ENCODE measurements around the gene ADGRG6. TPM values are rescaled to one million over a fixed set of nuclear protein-coding genes. Genes with fewer than 3 reads are reported as not detected.
A peak's percentile ranks its signal among the peaks of the same experiment; 100 is the strongest.

ADGRG6 gene
- total RNA-seq, 1 experiment from 2014 or later = 98.7 TPM

- H3K36me3 ChIP-seq (ENCODE audit: control insufficient read depth, insufficient read depth, low read length) = no peaks in the 10 kb centered on the region
- peak overlapping the region; percentile 50 for H3K27ac Mint-ChIP-seq (ENCODE audit: unreplicated experiment)
- H3K9me3 Mint-ChIP-seq (ENCODE audit: unreplicated experiment) = no peaks in the 10 kb centered on the region
- BruUV-seq (replicated peaks) = no TSS peak
- no peaks in the 10 kb centered on the region for H3K9me3 ChIP-seq
- TF ChIP-seq CTCF (IDR thresholded peaks at IDR 0.05; ENCODE audit: insufficient read depth in 1 of 2, low read depth in 1 of 2, low read length in 1 of 2, severe bottlenecking in 1 of 2, unreplicated experiment in 1 of 2) = no peak
- H3K27me3 ChIP-seq (replicated peaks; ENCODE audit: control insufficient read depth, insufficient read depth, low read length) = no peaks in the 10 kb centered on the region
- H3K4me1 Mint-ChIP-seq (ENCODE audit: low read depth, unreplicated experiment) = peaks cover 66% of the 10 kb centered on the region
- peaks cover 40% of the 10 kb centered on the region for H3K36me3 Mint-ChIP-seq (ENCODE audit: insufficient read depth, unreplicated experiment)
- DNase-seq = peak; percentile 72 to 88
- no peak overlapping the region for H3K4me3 ChIP-seq (ENCODE audit: low read depth, low read length)
- intact Hi-C loops (cut with micrococcal nuclease; ENCODE audit: unreplicated experiment) = no loop called here
- ChIA-PET POLR2A (no interaction called here), CTCF (no interaction called here)
- no peaks in the 10 kb centered on the region for H3K27me3 Mint-ChIP-seq (ENCODE audit: insufficient read depth, unreplicated experiment)
- peak overlapping the region; percentile 45 for H3K4me3 Mint-ChIP-seq (ENCODE audit: unreplicated experiment)
- peaks cover 79% of the 10 kb centered on the region for H3K4me1 ChIP-seq
Measured at GRCh38 chr6:142376800-142377496, 75.1 kb downstream of the ADGRG6 start.

- Mint-ChIP-seq H3K9me3 (ENCODE audit: unreplicated experiment) (no peaks in the 10 kb centered on the region), H3K27me3 (ENCODE audit: insufficient read depth, unreplicated experiment) (no peaks in the 10 kb centered on the region), H3K27ac (ENCODE audit: unreplicated experiment) (peak overlapping the region; percentile 50), H3K36me3 (ENCODE audit: insufficient read depth, unreplicated experiment) (peaks cover 39% of the 10 kb centered on the region), H3K4me3 (ENCODE audit: unreplicated experiment) (peak overlapping the region; percentile 45), H3K4me1 (ENCODE audit: low read depth, unreplicated experiment) (peaks cover 61% of the 10 kb centered on the region)
- no peaks in the 10 kb centered on the region for H3K9me3 ChIP-seq
- DNase-seq = no peak
- H3K4me3 ChIP-seq (ENCODE audit: low read depth, low read length) = no peak overlapping the region
- CTCF ChIA-PET = no interaction called here
- TF ChIP-seq CTCF (IDR thresholded peaks at IDR 0.05; ENCODE audit: insufficient read depth in 1 of 2, low read depth in 1 of 2, low read length in 1 of 2, severe bottlenecking in 1 of 2, unreplicated experiment in 1 of 2) = no peak
- intact Hi-C loops (cut with micrococcal nuclease; ENCODE audit: unreplicated experiment) = no loop called here
- POLR2A ChIA-PET = no interaction called here
- H3K4me1 ChIP-seq = peaks cover 73% of the 10 kb centered on the region
- H3K36me3 ChIP-seq (ENCODE audit: control insufficient read depth, insufficient read depth, low read length) = no peaks in the 10 kb centered on the region
- BruUV-seq (replicated peaks) = no TSS peak
- H3K27me3 ChIP-seq (replicated peaks; ENCODE audit: control insufficient read depth, insufficient read depth, low read length) = no peaks in the 10 kb centered on the region
Measured at GRCh38 chr6:142377497-142377848, 75.7 kb downstream of the ADGRG6 start.

- ChIA-PET POLR2A (no interaction called here), CTCF (no interaction called here)
- H3K9me3 ChIP-seq = no peaks in the 10 kb centered on the region
- peaks cover 65% of the 10 kb centered on the region for H3K4me1 ChIP-seq
- no peak overlapping the region for H3K4me3 ChIP-seq (ENCODE audit: low read depth, low read length)
- H3K4me3 Mint-ChIP-seq (ENCODE audit: unreplicated experiment) = no peak overlapping the region
- no peaks in the 10 kb centered on the region for H3K36me3 ChIP-seq (ENCODE audit: control insufficient read depth, insufficient read depth, low read length)
- peaks cover 58% of the 10 kb centered on the region for H3K4me1 Mint-ChIP-seq (ENCODE audit: low read depth, unreplicated experiment)
- H3K27me3 ChIP-seq (replicated peaks; ENCODE audit: control insufficient read depth, insufficient read depth, low read length) = no peaks in the 10 kb centered on the region
- H3K36me3 Mint-ChIP-seq (ENCODE audit: insufficient read depth, unreplicated experiment) = peaks cover 37% of the 10 kb centered on the region
- no peaks in the 10 kb centered on the region for H3K9me3 Mint-ChIP-seq (ENCODE audit: unreplicated experiment)
- no peaks in the 10 kb centered on the region for H3K27me3 Mint-ChIP-seq (ENCODE audit: insufficient read depth, unreplicated experiment)
- H3K27ac Mint-ChIP-seq (ENCODE audit: unreplicated experiment) = peak overlapping the region; percentile 4
- no peak for TF ChIP-seq CTCF (IDR thresholded peaks at IDR 0.05; ENCODE audit: insufficient read depth in 1 of 2, low read depth in 1 of 2, low read length in 1 of 2, severe bottlenecking in 1 of 2, unreplicated experiment in 1 of 2)
- no TSS peak for BruUV-seq (replicated peaks)
- intact Hi-C loops (cut with micrococcal nuclease; ENCODE audit: unreplicated experiment) = no loop called here
- no peak for DNase-seq
Measured at GRCh38 chr6:142378138-142378875, 76.5 kb downstream of the ADGRG6 start.

Measured in Caco-2 (cell line).